ENCODE results near the gene KLB. TPM values are rescaled to one million over a fixed set of nuclear protein-coding genes. Genes with fewer than 3 reads are reported as not detected.
"Not testable (repeated sequence)": the region's sequence is repeated elsewhere in the genome, so short reads cannot be mapped to it uniquely, and the experiment has no call there.

Gene KLB
- total RNA-seq, 1 donor from 2014 or later: not detected

GRCh38 chr4:39425297-39425696, 18.6 kb downstream of the KLB start:
- DNase-seq (ENCODE audit: low read depth): not testable (repeated sequence)

GRCh38 chr4:39426728-39427127, 20.0 kb downstream of the KLB start:
- DNase-seq (ENCODE audit: low read depth): no peak

GRCh38 chr4:39427520-39428114, 20.9 kb downstream of the KLB start:
- DNase-seq (ENCODE audit: low read depth): no peak

GRCh38 chr4:39429476-39430334, 23.0 kb downstream of the KLB start:
- no peak for DNase-seq (ENCODE audit: low read depth)

- no peak for DNase-seq (ENCODE audit: low read depth)
Measured at GRCh38 chr4:39433878-39434492, 27.3 kb downstream of the KLB start.

- DNase-seq (ENCODE audit: low read depth): no peak
Measured at GRCh38 chr4:39435659-39436563, 29.2 kb downstream of the KLB start.

- no peak for DNase-seq (ENCODE audit: low read depth)
Measured at GRCh38 chr4:39441593-39441992, 34.9 kb downstream of the KLB start.

GRCh38 chr4:39442998-39443397, 36.3 kb downstream of the KLB start:
- no peak for DNase-seq (ENCODE audit: low read depth)

- DNase-seq (ENCODE audit: low read depth): no peak
Measured at GRCh38 chr4:39446483-39446841, 39.7 kb downstream of the KLB start.

GRCh38 chr4:39446842-39447573, 40.3 kb downstream of the KLB start:
- DNase-seq (ENCODE audit: low read depth): no peak

- no peak for DNase-seq (ENCODE audit: low read depth)
Measured at GRCh38 chr4:39450618-39451017, 43.9 kb downstream of the KLB start.

- DNase-seq (ENCODE audit: low read depth): no peak
Measured at GRCh38 chr4:39451423-39452023, 44.8 kb downstream of the KLB start.

GRCh38 chr4:39452153-39452859, 45.6 kb downstream of the KLB start:
- DNase-seq (ENCODE audit: low read depth): no peak

GRCh38 chr4:39452860-39453587, 46.3 kb downstream of the KLB start:
- DNase-seq (ENCODE audit: low read depth): no peak

GRCh38 chr4:39453738-39454137, 47.0 kb downstream of the KLB start:
- DNase-seq (ENCODE audit: low read depth): no peak

- DNase-seq (ENCODE audit: low read depth): no peak
Measured at GRCh38 chr4:39455486-39455885, 48.8 kb downstream of the KLB start.

GRCh38 chr4:39456946-39457763, 50.4 kb downstream of the KLB start:
- DNase-seq (ENCODE audit: low read depth): no peak

GRCh38 chr4:39458161-39458504, 51.4 kb downstream of the KLB start:
- not testable (repeated sequence) for DNase-seq (ENCODE audit: low read depth)

Measured in myocyte (in vitro differentiated cells).